ENCODE measurements around the gene AHNAK2. TPM values are rescaled to one million over a fixed set of nuclear protein-coding genes. Genes with fewer than 3 reads are reported as not detected.

The AHNAK2 gene
- total RNA-seq, 1 experiment from 2014 or later: 45.0 TPM

DNA sequence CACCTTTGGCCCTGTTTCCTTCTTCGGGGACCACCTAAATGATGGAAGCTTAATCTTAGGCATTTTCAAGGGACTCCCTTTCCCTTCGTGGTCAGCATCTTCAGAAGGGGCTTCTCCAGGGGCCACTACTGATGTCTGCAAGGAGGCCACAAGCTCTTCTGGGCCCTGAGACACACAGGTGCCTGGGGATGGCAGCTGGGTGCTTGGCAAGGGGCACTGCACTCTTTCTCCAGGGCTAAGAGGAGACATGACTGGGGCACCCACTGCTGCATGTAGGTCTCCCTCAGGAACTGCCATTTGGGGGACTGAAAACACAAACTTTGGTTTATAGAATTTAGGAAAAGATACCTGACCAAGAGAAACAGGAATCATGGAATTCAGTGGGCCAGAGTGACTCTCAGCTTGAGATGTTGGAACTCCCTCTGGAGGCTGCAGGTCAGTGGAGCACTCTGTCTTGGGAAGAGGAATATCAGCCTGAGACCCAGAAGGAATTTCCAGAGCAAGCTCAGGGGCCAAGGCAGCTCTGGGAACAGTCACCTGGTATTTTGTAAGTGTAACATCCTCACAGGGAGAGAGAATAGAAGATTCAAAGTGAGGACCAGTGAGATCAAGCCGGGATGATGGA, 37.5 kb downstream of the AHNAK2 start:
- Histone ChIP-seq H3K9me2 (ENCODE audit: insufficient read depth) (no peaks in the 10 kb centered on the region), H3K4me2 (ENCODE audit: low read length) (no peak overlapping the region), H3K27me3 (ENCODE audit: insufficient read depth, low read length) (no peaks in the 10 kb centered on the region), H2AFZ (ENCODE audit: low read depth, low read length, poor library complexity, severe bottlenecking) (no peak overlapping the region), H3K4me3 (replicated peaks in 1 of 2; ENCODE audit: low read depth in 1 of 2, low read length in 2 of 2) (no peak overlapping the region), H3K36me3 (ENCODE audit: control insufficient read depth in 1 of 2, insufficient read depth in 2 of 2, low read length in 2 of 2) (no peaks in the 10 kb centered on the region), H3K9ac (ENCODE audit: low read length) (no peak overlapping the region), H4K20me1 (ENCODE audit: insufficient read depth) (no peaks in the 10 kb centered on the region), H3K79me2 (ENCODE audit: insufficient read depth, low read length) (no peaks in the 10 kb centered on the region), H3K4me1 (ENCODE audit: control insufficient read depth in 1 of 2, insufficient read depth in 2 of 2, low read length in 2 of 2) (no peaks in the 10 kb centered on the region), H3K9me3 (ENCODE audit: control insufficient read depth in 1 of 2, insufficient read depth in 1 of 2, low read depth in 1 of 2, low read length in 2 of 2) (no peaks in the 10 kb centered on the region), H3K27ac (ENCODE audit: low read depth, low read length) (no peak overlapping the region)
- no TSS peak for BruUV-seq (replicated peaks)
- DNase-seq (ENCODE audit: low read depth, low spot score) (no peak), ATAC-seq (peak; percentile 75)
- intact Hi-C loops (cut with micrococcal nuclease): no loop called here
- peak; percentile 35; the same call in 1 of the 2 replicates for TF ChIP-seq RAD21 (IDR thresholded peaks at IDR 0.05; ENCODE audit: low read depth)
- TF ChIP-seq JUND (IDR thresholded peaks at IDR 0.05): no peak
- TF ChIP-seq, protein P1, sequence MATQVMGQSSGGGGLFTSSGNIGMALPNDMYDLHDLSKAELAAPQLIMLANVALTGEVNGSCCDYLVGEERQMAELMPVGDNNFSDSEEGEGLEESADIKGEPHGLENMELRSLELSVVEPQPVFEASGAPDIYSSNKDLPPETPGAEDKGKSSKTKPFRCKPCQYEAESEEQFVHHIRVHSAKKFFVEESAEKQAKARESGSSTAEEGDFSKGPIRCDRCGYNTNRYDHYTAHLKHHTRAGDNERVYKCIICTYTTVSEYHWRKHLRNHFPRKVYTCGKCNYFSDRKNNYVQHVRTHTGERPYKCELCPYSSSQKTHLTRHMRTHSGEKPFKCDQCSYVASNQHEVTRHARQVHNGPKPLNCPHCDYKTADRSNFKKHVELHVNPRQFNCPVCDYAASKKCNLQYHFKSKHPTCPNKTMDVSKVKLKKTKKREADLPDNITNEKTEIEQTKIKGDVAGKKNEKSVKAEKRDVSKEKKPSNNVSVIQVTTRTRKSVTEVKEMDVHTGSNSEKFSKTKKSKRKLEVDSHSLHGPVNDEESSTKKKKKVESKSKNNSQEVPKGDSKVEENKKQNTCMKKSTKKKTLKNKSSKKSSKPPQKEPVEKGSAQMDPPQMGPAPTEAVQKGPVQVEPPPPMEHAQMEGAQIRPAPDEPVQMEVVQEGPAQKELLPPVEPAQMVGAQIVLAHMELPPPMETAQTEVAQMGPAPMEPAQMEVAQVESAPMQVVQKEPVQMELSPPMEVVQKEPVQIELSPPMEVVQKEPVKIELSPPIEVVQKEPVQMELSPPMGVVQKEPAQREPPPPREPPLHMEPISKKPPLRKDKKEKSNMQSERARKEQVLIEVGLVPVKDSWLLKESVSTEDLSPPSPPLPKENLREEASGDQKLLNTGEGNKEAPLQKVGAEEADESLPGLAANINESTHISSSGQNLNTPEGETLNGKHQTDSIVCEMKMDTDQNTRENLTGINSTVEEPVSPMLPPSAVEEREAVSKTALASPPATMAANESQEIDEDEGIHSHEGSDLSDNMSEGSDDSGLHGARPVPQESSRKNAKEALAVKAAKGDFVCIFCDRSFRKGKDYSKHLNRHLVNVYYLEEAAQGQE (IDR thresholded peaks at IDR 0.05; ENCODE audit: low read depth): no peak
- TF ChIP-seq ZNF274 (IDR thresholded peaks at IDR 0.05; ENCODE audit: low read depth, low read length): no peak
- TF ChIP-seq CTCF (IDR thresholded peaks at IDR 0.05 in 2 of 3, conservative IDR thresholded peaks at IDR 0.05 in 1 of 3; ENCODE audit: borderline replicate concordance in 1 of 3, insufficient read depth in 1 of 3, low read depth in 2 of 3, low read length in 2 of 3): peak in 2 of 3 experiments; percentile 11 to 30; a peak in 1 of 6 replicates
- TF ChIP-seq CBX3 (IDR thresholded peaks at IDR 0.05; ENCODE audit: low read depth): no peak
- no peak for TF ChIP-seq CEBPB (IDR thresholded peaks at IDR 0.05; ENCODE audit: low read depth)
- CTCF ChIA-PET: no interaction called here
- POLR2A ChIA-PET: no interaction called here
- RAD21 ChIA-PET (ENCODE audit: low non-redundant PET in 1 of 2, low total read pairs in 2 of 2, uncharacterized antibody in 2 of 2, unreplicated experiment in 2 of 2): no interaction called here

Data from HCT116 (cell line).